Astrocyte (in vitro differentiated cells and primary cell): ENCODE results near the gene PLGRKT. TPM values are rescaled to one million over a fixed set of nuclear protein-coding genes. Genes with fewer than 3 reads are reported as not detected.
"Not testable (repeated sequence)": the region's sequence is repeated elsewhere in the genome, so short reads cannot be mapped to it uniquely, and the experiment has no call there.

ENCODE experiments used
- DNase-seq: peaks from one replicate; pipeline ENCODE4 v3.0.0-alpha.2; 2010; ENCODE audit warnings: low read depth
- FAIRE-seq: peaks from 2 replicates; lab custom pipeline; 2011; peaks lifted over from hg19 to GRCh38; lab: Jason Lieb, UNC
- H2AFZ ChIP-seq: 2 replicates; pipeline ENCODE4 v1.6.0; 2012; ENCODE audit warnings: low read depth, low read length, inconsistent platforms
- H3K27ac ChIP-seq: 2 replicates; pipeline ENCODE4 v1.5.1; 2011; ENCODE audit warnings: low read depth, low read length, inconsistent platforms
- H3K27me3 ChIP-seq: 2 replicates; pipeline ENCODE4 v1.6.0; 2011; ENCODE audit warnings: low read length, inconsistent platforms; ENCODE audit not compliant: insufficient read depth
- H3K36me3 ChIP-seq: 2 replicates; pipeline ENCODE4 v1.5.1; 2011; ENCODE audit warnings: low read length, inconsistent platforms; ENCODE audit not compliant: insufficient read depth
- H3K4me1 ChIP-seq: 2 replicates; pipeline ENCODE4 v1.5.1; 2011; ENCODE audit warnings: low read length, inconsistent platforms; ENCODE audit not compliant: insufficient read depth
- H3K4me2 ChIP-seq: 2 replicates; pipeline ENCODE4 v1.6.0; 2012; ENCODE audit warnings: low read length, inconsistent platforms
- H3K4me3 ChIP-seq: 2 replicates; pipeline ENCODE4 v1.5.1; 2011; ENCODE audit warnings: low read depth, mild to moderate bottlenecking, low read length, inconsistent platforms; ENCODE audit not compliant: insufficient read depth
- H3K79me2 ChIP-seq: 2 replicates; pipeline ENCODE4 v1.6.0; 2012; ENCODE audit warnings: mild to moderate bottlenecking, low read length, inconsistent platforms; ENCODE audit not compliant: insufficient read depth
- H3K9ac ChIP-seq: 2 replicates; pipeline ENCODE4 v1.6.0; 2012; ENCODE audit warnings: mild to moderate bottlenecking, low read length, inconsistent platforms
- H3K9me3 ChIP-seq: 2 replicates; pipeline ENCODE4 v1.5.1; 2012; ENCODE audit warnings: low read depth, mild to moderate bottlenecking, low read length, inconsistent platforms; ENCODE audit not compliant: insufficient read depth
- H4K20me1 ChIP-seq: 2 replicates; pipeline ENCODE4 v1.6.0; 2012; ENCODE audit warnings: low read length, inconsistent platforms; ENCODE audit not compliant: insufficient read depth
- H3K27ac Mint-ChIP-seq: one replicate; pipeline ENCODE4 v1.8.0; 2021; ENCODE audit warnings: mild to moderate bottlenecking, mixed read lengths; ENCODE audit not compliant: unreplicated experiment
- H3K27me3 Mint-ChIP-seq: one replicate; pipeline ENCODE4 v1.8.0; 2021; ENCODE audit warnings: low read depth, mixed read lengths; ENCODE audit not compliant: unreplicated experiment
- H3K36me3 Mint-ChIP-seq: one replicate; pipeline ENCODE4 v1.8.0; 2021; ENCODE audit warnings: low read depth, mixed read lengths; ENCODE audit not compliant: unreplicated experiment
- H3K4me1 Mint-ChIP-seq: one replicate; pipeline ENCODE4 v1.8.0; 2021; ENCODE audit warnings: low read depth, mixed read lengths; ENCODE audit not compliant: unreplicated experiment
- H3K4me3 Mint-ChIP-seq: one replicate; pipeline ENCODE4 v1.8.0; 2021; ENCODE audit warnings: mild to moderate bottlenecking, moderate library complexity, mixed read lengths; ENCODE audit not compliant: unreplicated experiment
- H3K9me3 Mint-ChIP-seq: one replicate; pipeline ENCODE4 v1.8.0; 2021; ENCODE audit warnings: mild to moderate bottlenecking, mixed read lengths; ENCODE audit not compliant: unreplicated experiment
- CTCF ChIP-seq: IDR thresholded peaks from 2 replicates; pipeline ENCODE4 v1.5.1; 2011; ENCODE audit warnings: low read depth, mild to moderate bottlenecking, inconsistent platforms, low read length, moderate library complexity; ENCODE audit not compliant: insufficient read depth
- EZH2 ChIP-seq: IDR thresholded peaks from 2 replicates; pipeline ENCODE4 v1.6.1; 2012; ENCODE audit warnings: mild to moderate bottlenecking, low read length, inconsistent platforms; ENCODE audit not compliant: insufficient read depth
- total RNA-seq: library from RNA; stranded (reverse); gene quantifications from 2 replicates; pipeline ENCODE4 v1.2.1, GENCODE V29; 2021

PLGRKT gene
- total RNA-seq, 1 donor from 2014 or later = 10.6 TPM

DNA sequence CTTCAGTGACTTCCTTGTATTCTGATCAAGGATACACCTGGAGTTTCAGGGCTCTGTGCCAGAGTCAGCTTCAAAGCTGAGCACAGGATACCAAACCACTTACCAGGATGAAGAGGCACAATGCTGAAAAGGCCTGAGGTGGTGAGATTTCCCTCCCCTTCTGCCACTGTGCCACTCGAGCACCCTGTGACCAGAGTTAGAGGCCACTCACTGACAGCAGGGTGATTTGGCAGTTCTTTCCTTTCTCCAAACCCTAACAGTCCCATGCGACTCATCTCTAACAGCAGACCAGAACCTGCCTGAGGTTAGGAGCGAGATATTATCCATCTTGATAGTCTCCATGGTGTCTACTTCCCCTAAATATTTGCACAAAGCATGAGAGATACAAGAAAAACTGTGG, 1.8 kb downstream of the PLGRKT start:
- Mint-ChIP-seq H3K4me3 (peak overlapping the region; percentile 27), H3K4me1 (peaks cover 18% of the 10 kb centered on the region), H3K9me3 (peaks cover 12% of the 10 kb centered on the region), H3K27me3 (no peaks in the 10 kb centered on the region), H3K36me3 (peaks cover 24% of the 10 kb centered on the region), H3K27ac (no peak overlapping the region)
- Histone ChIP-seq H3K36me3 (no peaks in the 10 kb centered on the region), H3K9me3 (no peaks in the 10 kb centered on the region), H4K20me1 (no peaks in the 10 kb centered on the region), H3K4me3 (no peak overlapping the region), H2AFZ (no peak overlapping the region), H3K9ac (no peak overlapping the region), H3K4me2 (no peak overlapping the region), H3K27ac (no peak overlapping the region), H3K27me3 (no peaks in the 10 kb centered on the region), H3K79me2 (peaks cover 5% of the 10 kb centered on the region), H3K4me1 (peaks cover 17% of the 10 kb centered on the region)
- TF ChIP-seq CTCF = no peak
- no peak for TF ChIP-seq EZH2
- DNase-seq (no peak), FAIRE-seq (no peak)

- H3K27me3 Mint-ChIP-seq, H3K9ac ChIP-seq, H3K4me3 ChIP-seq, H3K27ac ChIP-seq, H3K27ac Mint-ChIP-seq, H3K27me3 ChIP-seq, FAIRE-seq, DNase-seq, H4K20me1 ChIP-seq, H2AFZ ChIP-seq, H3K9me3 ChIP-seq, H3K79me2 ChIP-seq, H3K36me3 ChIP-seq, H3K4me3 Mint-ChIP-seq, H3K4me2 ChIP-seq: not testable (repeated sequence)
- Mint-ChIP-seq H3K4me1 (peaks cover 18% of the 10 kb centered on the region), H3K36me3 (peaks cover 30% of the 10 kb centered on the region), H3K9me3 (peaks cover 13% of the 10 kb centered on the region)
- H3K4me1 ChIP-seq = peaks cover 17% of the 10 kb centered on the region
Measured at GRCh38 chr9:5433841-5434810, 3.6 kb downstream of the PLGRKT start.

GRCh38 chr9:5433328-5433727, 4.4 kb downstream of the PLGRKT start:
- not testable (repeated sequence) for H3K36me3 ChIP-seq, H3K4me2 ChIP-seq, H3K9me3 ChIP-seq, H2AFZ ChIP-seq, H3K79me2 ChIP-seq, H3K4me3 Mint-ChIP-seq, FAIRE-seq, H3K27me3 ChIP-seq, H3K4me3 ChIP-seq, H3K9ac ChIP-seq, DNase-seq, H3K27ac Mint-ChIP-seq, H3K27me3 Mint-ChIP-seq, H4K20me1 ChIP-seq, H3K27ac ChIP-seq
- peaks cover 13% of the 10 kb centered on the region for H3K9me3 Mint-ChIP-seq
- H3K4me1 Mint-ChIP-seq = peaks cover 16% of the 10 kb centered on the region
- H3K4me1 ChIP-seq = peaks cover 15% of the 10 kb centered on the region
- H3K36me3 Mint-ChIP-seq = peaks cover 28% of the 10 kb centered on the region

- H3K79me2 ChIP-seq, H3K27me3 ChIP-seq, H3K4me3 ChIP-seq, H3K36me3 ChIP-seq, H3K27ac ChIP-seq, DNase-seq, H3K4me3 Mint-ChIP-seq, H4K20me1 ChIP-seq, H2AFZ ChIP-seq, H3K9ac ChIP-seq, H3K4me2 ChIP-seq, H3K9me3 ChIP-seq, FAIRE-seq, H3K27ac Mint-ChIP-seq, H3K27me3 Mint-ChIP-seq: not testable (repeated sequence)
- Mint-ChIP-seq H3K9me3 (peaks cover 13% of the 10 kb centered on the region), H3K4me1 (peaks cover 12% of the 10 kb centered on the region), H3K36me3 (peaks cover 28% of the 10 kb centered on the region)
- peaks cover 10% of the 10 kb centered on the region for H3K4me1 ChIP-seq
Measured at GRCh38 chr9:5432890-5433289, 4.8 kb downstream of the PLGRKT start.
